GM23248 (cell line): ENCODE data around the gene PLPP6. TPM values are rescaled to one million over a fixed set of nuclear protein-coding genes. Genes with fewer than 3 reads are reported as not detected.

ENCODE experiments used
- DNase-seq: peaks from one replicate; pipeline ENCODE4 v3.0.0-alpha.2; 2015
- H2AFZ ChIP-seq: fragments of 200-600 bp; sonication (generic); 2 replicates; pipeline ENCODE4 v1.6.1; 2016; ENCODE audit warnings: antibody characterized with exemption
- H3F3A ChIP-seq: fragments of 200-600 bp; sonication (generic); 2 replicates; pipeline ENCODE4 v1.6.1; 2016; ENCODE audit warnings: mild to moderate bottlenecking, antibody characterized with exemption, mixed run types; ENCODE audit not compliant: insufficient read depth
- H3K27ac ChIP-seq: fragments of 200-600 bp; sonication (generic); 2 replicates; pipeline ENCODE4 v1.5.1; 2016; ENCODE audit warnings: mild to moderate bottlenecking
- H3K27me3 ChIP-seq: fragments of 200-600 bp; sonication (generic); replicated peaks from 2 replicates; pipeline ENCODE4 v1.6.1; 2016; ENCODE audit warnings: mild to moderate bottlenecking; ENCODE audit not compliant: insufficient read depth
- H3K36me3 ChIP-seq: fragments of 200-600 bp; sonication (generic); 2 replicates; pipeline ENCODE4 v1.6.1; 2016; ENCODE audit warnings: low read depth, mild to moderate bottlenecking
- H3K4me1 ChIP-seq: fragments of 200-600 bp; sonication (generic); 2 replicates; pipeline ENCODE4 v1.6.1; 2016; ENCODE audit warnings: mild to moderate bottlenecking; ENCODE audit not compliant: insufficient read depth
- H3K4me2 ChIP-seq: fragments of 200-600 bp; sonication (generic); one replicate; pipeline ENCODE4 v1.6.1; 2016; ENCODE audit warnings: mild to moderate bottlenecking; ENCODE audit not compliant: unreplicated experiment
- H3K4me3 ChIP-seq: fragments of 200-600 bp; sonication (generic); 2 replicates; pipeline ENCODE4 v1.5.1; 2016; ENCODE audit warnings: mild to moderate bottlenecking
- H3K79me2 ChIP-seq: fragments of 200-600 bp; sonication (generic); 2 replicates; pipeline ENCODE4 v1.6.1; 2016; ENCODE audit warnings: mild to moderate bottlenecking; ENCODE audit not compliant: insufficient read depth
- H3K9ac ChIP-seq: fragments of 200-600 bp; sonication (generic); 2 replicates; pipeline ENCODE4 v1.6.1; 2016; ENCODE audit warnings: mild to moderate bottlenecking
- H3K9me2 ChIP-seq: fragments of 200-600 bp; sonication (generic); 2 replicates; pipeline ENCODE4 v1.6.1; 2016; ENCODE audit warnings: mixed run types, mild to moderate bottlenecking, moderate library complexity; ENCODE audit not compliant: insufficient read depth
- H3K9me3 ChIP-seq: fragments of 200-600 bp; sonication (generic); one replicate; pipeline ENCODE4 v1.6.1; 2017; ENCODE audit warnings: low read depth
- H4K20me1 ChIP-seq: fragments of 200-600 bp; sonication (generic); 2 replicates; pipeline ENCODE4 v1.6.0; 2016; ENCODE audit not compliant: insufficient read depth
- EZH2 ChIP-seq: fragments of 200-600 bp; sonication (generic); IDR thresholded peaks from 2 replicates; pipeline ENCODE4 v1.6.1; 2018; ENCODE audit warnings: antibody characterized with exemption, mild to moderate bottlenecking; ENCODE audit not compliant: insufficient read depth, poor library complexity, severe bottlenecking
- EZH2phosphoT487 ChIP-seq: fragments of 200-600 bp; sonication (generic); IDR thresholded peaks from 2 replicates; pipeline ENCODE4 v1.6.1; 2018; ENCODE audit warnings: antibody characterized with exemption, moderate library complexity, mild to moderate bottlenecking, low read depth; ENCODE audit not compliant: insufficient read depth
- WGBS, 2 experiments: methylation state at CpG; one replicate each; pipeline ENCODE4 v1.1.6; 2015 to 2017; ENCODE audit warnings: low lambda C conversion rate in 2 of 2, low coverage in 1 of 2; ENCODE audit errors: missing lambda C conversion rate in 2 of 2; 5-methylcytosine and 5-hydroxymethylcytosine counted together
- in situ Hi-C: fragments of 300-500 bp; cut with MboI; formaldehyde crosslinking; loops from 2 replicates; pipeline ENCODE4 v1.15.0; 2020
- polyA plus RNA-seq: library from polyadenylated mRNA; unstranded; fragments of >200 nt; fragmentation: Nextera tagmentation; extraction: Ambion mirVana; gene quantifications from 2 replicates; pipeline ENCODE4 v1.2.1, GENCODE V29; 2016
- total RNA-seq: library from RNA; depleted of rRNA; stranded (reverse); fragments of >200 nt; shearing (Covaris generic); gene quantifications from 2 replicates; pipeline ENCODE4 v1.2.3, GENCODE V29; 2014; rRNA removed

Gene PLPP6
- total RNA-seq: 4.6 and 7.9 TPM in 2 replicates
- polyA plus RNA-seq: 7.4 and 7.8 TPM in 2 replicates

GRCh38 chr9:4662108-4662988 is at the start of gene PLPP6:
PLPP6 (plus strand) TSS chr9:4662294; CDS start chr9:4662376, 82 bp downstream.
- TF ChIP-seq EZH2phosphoT487: no peak
- no peak for TF ChIP-seq EZH2
- Histone ChIP-seq H3K4me2 (peak within 1 kb of the TSS; percentile 91), H3K36me3 (no peaks in the 10 kb centered on the region), H3F3A (peaks cover 38% of the 10 kb centered on the region), H3K4me3 (peak within 1 kb of the TSS; percentile 87), H3K9me3 (no peaks in the 10 kb centered on the region), H2AFZ (peak within 1 kb of the TSS; percentile 89), H3K4me1 (peaks cover 39% of the 10 kb centered on the region), H4K20me1 (no peaks in the 10 kb centered on the region), H3K9ac (peak within 1 kb of the TSS; percentile 83), H3K27me3 (no peaks in the 10 kb centered on the region), H3K27ac (peak within 1 kb of the TSS; percentile 20; the same call in 1 of the 2 replicates), H3K9me2 (no peaks in the 10 kb centered on the region), H3K79me2 (no peaks in the 10 kb centered on the region)
- DNase-seq: peak; percentile 94
- WGBS, 2 experiments: 4 to 5% methylated on average over 51 to 54 of the region's 70 CpGs
- in situ Hi-C loops: no loop called here

- Histone ChIP-seq H3K27ac (peak overlapping the region; percentile 81), H3K9me3 (no peaks in the 10 kb centered on the region), H3K79me2 (no peaks in the 10 kb centered on the region), H3K4me3 (0 out of 2 replicates have a peak overlapping the region, but pooled peaks have one; percentile 31), H3K4me1 (peaks cover 17% of the 10 kb centered on the region), H3K9ac (peak overlapping the region; percentile 37; the same call in 1 of the 2 replicates), H3F3A (peaks cover 23% of the 10 kb centered on the region), H4K20me1 (no peaks in the 10 kb centered on the region), H3K36me3 (no peaks in the 10 kb centered on the region), H3K4me2 (peak overlapping the region; percentile 77), H3K9me2 (no peaks in the 10 kb centered on the region), H3K27me3 (no peaks in the 10 kb centered on the region), H2AFZ (no peak overlapping the region)
- in situ Hi-C loops: no loop called here
- TF ChIP-seq EZH2 (no peak), EZH2phosphoT487 (no peak)
- peak; percentile 74 for DNase-seq
- 46 to 61% methylated on average over 1 of the region's 1 CpG for WGBS, 2 experiments
These were observed 47.5 kb upstream of the PLPP6 start for GRCh38 chr9:4614627-4615026.

GRCh38 chr9:4615251-4615650 is 46.8 kb upstream of the PLPP6 start:
- TF ChIP-seq EZH2: no peak
- TF ChIP-seq EZH2phosphoT487: no peak
- H3K9ac ChIP-seq: peak overlapping the region; percentile 37; the same call in 1 of the 2 replicates

GRCh38 chr9:4615778-4616177 is 46.3 kb upstream of the PLPP6 start:
- H4K20me1 ChIP-seq: no peaks in the 10 kb centered on the region
- no peaks in the 10 kb centered on the region for H3K9me3 ChIP-seq
- DNase-seq: no peak
- in situ Hi-C loops: no loop called here
- no peak overlapping the region for H3K9ac ChIP-seq
- peaks cover 17% of the 10 kb centered on the region for H3K4me1 ChIP-seq
- no peaks in the 10 kb centered on the region for H3K79me2 ChIP-seq
- no peaks in the 10 kb centered on the region for H3K36me3 ChIP-seq
- 94 to 97% methylated on average over 5 of the region's 5 CpGs for WGBS, 2 experiments
- peaks cover 23% of the 10 kb centered on the region for H3F3A ChIP-seq
- TF ChIP-seq EZH2: no peak
- no peak for TF ChIP-seq EZH2phosphoT487
- peak overlapping the region; percentile 58 for H2AFZ ChIP-seq
- H3K4me3 ChIP-seq: no peak overlapping the region
- H3K9me2 ChIP-seq: no peaks in the 10 kb centered on the region
- no peaks in the 10 kb centered on the region for H3K27me3 ChIP-seq
- peak overlapping the region; percentile 19 for H3K4me2 ChIP-seq
- peak overlapping the region; percentile 81 for H3K27ac ChIP-seq

More at GRCh38 chr9:4615251-4615650, 46.8 kb upstream of the PLPP6 start:
- 2 to 5% methylated on average over 4 of the region's 4 CpGs for WGBS, 2 experiments
- DNase-seq: peak; percentile 94
- H3K36me3 ChIP-seq: no peaks in the 10 kb centered on the region
- H2AFZ ChIP-seq: peak overlapping the region; percentile 58
- H3F3A ChIP-seq: peaks cover 23% of the 10 kb centered on the region
- H3K27ac ChIP-seq: peak overlapping the region; percentile 81
- in situ Hi-C loops: no loop called here
- no peaks in the 10 kb centered on the region for H3K27me3 ChIP-seq
- no peaks in the 10 kb centered on the region for H3K9me2 ChIP-seq
- H4K20me1 ChIP-seq: no peaks in the 10 kb centered on the region
- H3K79me2 ChIP-seq: no peaks in the 10 kb centered on the region
- peak overlapping the region; percentile 77 for H3K4me2 ChIP-seq
- H3K4me3 ChIP-seq: 0 out of 2 replicates have a peak overlapping the region, but pooled peaks have one; percentile 31
- no peaks in the 10 kb centered on the region for H3K9me3 ChIP-seq
- H3K4me1 ChIP-seq: peaks cover 17% of the 10 kb centered on the region
